ENCODE results near the gene GREM2. TPM values are rescaled to one million over a fixed set of nuclear protein-coding genes. Genes with fewer than 3 reads are reported as not detected.

GREM2 gene
- total and polyA plus RNA-seq, 2 donors (not counting 3 experiments of a cell fraction or from before 2014, with no cell fraction given), result not detected

DNA sequence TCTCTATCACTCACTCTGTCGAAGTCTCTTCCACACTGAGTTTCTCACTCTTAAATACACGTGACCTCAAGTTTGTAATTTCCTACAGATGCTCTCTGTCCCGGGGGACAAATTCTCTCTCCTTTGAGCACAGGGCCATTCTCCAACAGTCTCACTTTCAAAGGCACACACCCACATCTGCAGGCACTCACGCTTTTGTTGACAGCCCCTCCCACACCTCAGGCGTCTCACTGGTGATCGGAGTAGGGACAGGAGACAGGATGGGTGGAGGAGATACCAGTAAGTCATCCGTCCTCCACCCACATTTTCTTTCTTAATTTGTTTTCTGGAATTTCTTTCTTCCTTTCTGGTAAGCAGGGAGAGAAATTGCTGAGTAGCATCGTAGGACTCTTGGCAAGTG, 40.6 kb upstream of the GREM2 start:
- Histone ChIP-seq H3K27me3 (ENCODE audit: control insufficient read depth in 2 of 2, insufficient read depth in 2 of 2, low read length in 2 of 2) (no peaks in the 10 kb centered on the region), H3K9me1 (replicated peaks; ENCODE audit: control insufficient read depth, extremely low read depth, insufficient read depth, low read length) (no peaks in the 10 kb centered on the region), H3K4me2 (ENCODE audit: insufficient read depth, low read length) (no peak overlapping the region), H3K79me2 (ENCODE audit: control insufficient read depth, insufficient read depth, low read length) (no peaks in the 10 kb centered on the region), H3K4me1 (ENCODE audit: control insufficient read depth, extremely low read depth, insufficient read depth, low read length) (no peaks in the 10 kb centered on the region), H2AFZ (ENCODE audit: low read depth, low read length) (no peak overlapping the region), H3K9ac (replicated peaks; ENCODE audit: extremely low read depth, insufficient read depth, low read length) (no peak overlapping the region), H3K4me3 (replicated peaks in 1 of 3; ENCODE audit: insufficient read depth in 1 of 3, low read depth in 1 of 3, low read length in 3 of 3) (no peak overlapping the region), H3K27ac (ENCODE audit: insufficient read depth, low read depth, low read length) (no peak overlapping the region), H4K20me1 (replicated peaks; ENCODE audit: control insufficient read depth, extremely low read depth, insufficient read depth, low read length) (no peaks in the 10 kb centered on the region), H3K36me3 (ENCODE audit: control insufficient read depth in 2 of 2, extremely low read depth in 1 of 2, insufficient read depth in 2 of 2, low read length in 2 of 2) (no peaks in the 10 kb centered on the region), H3K9me3 (replicated peaks; ENCODE audit: control insufficient read depth, insufficient read depth, low read length) (no peaks in the 10 kb centered on the region)
- no TSS peak for BruUV-seq (replicated peaks)
- intact Hi-C loops (cut with micrococcal nuclease) (no loop called here), dilution Hi-C loops (cut with MboI; ENCODE audit: extremely low pct_ligation_motif_present, low sequenced_read_pairs) (no loop called here)
- POLR2A ChIA-PET, result no interaction called here
- CTCF ChIA-PET, result no interaction called here
- FAIRE-seq, result no peak
- no peak for TF ChIP-seq JUN (IDR thresholded peaks at IDR 0.05; ENCODE audit: borderline replicate concordance, insufficient read depth, insufficient read length, low read depth)
- TF ChIP-seq GATA2 (IDR thresholded peaks at IDR 0.05; ENCODE audit: insufficient read depth, insufficient read length, low read depth, low read length), result no peak
- TF ChIP-seq FOS (IDR thresholded peaks at IDR 0.05; ENCODE audit: borderline replicate concordance, insufficient read depth, low read length), result no peak
- no peak for TF ChIP-seq EZH2 (IDR thresholded peaks at IDR 0.05; ENCODE audit: borderline replicate concordance, low read depth, low read length, severe bottlenecking)
- TF ChIP-seq POLR2A (IDR thresholded peaks at IDR 0.05; ENCODE audit: low read depth, low read length), result no peak
- TF ChIP-seq, protein P1, sequence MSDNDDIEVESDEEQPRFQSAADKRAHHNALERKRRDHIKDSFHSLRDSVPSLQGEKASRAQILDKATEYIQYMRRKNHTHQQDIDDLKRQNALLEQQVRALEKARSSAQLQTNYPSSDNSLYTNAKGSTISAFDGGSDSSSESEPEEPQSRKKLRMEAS (IDR thresholded peaks at IDR 0.05; ENCODE audit: insufficient read depth, insufficient read length), result no peak
- TF ChIP-seq CTCF (IDR thresholded peaks at IDR 0.05; ENCODE audit: extremely low read depth in 1 of 2, insufficient read depth in 1 of 2, low read depth in 1 of 2, low read length in 2 of 2), result no peak
- TF ChIP-seq MYC (IDR thresholded peaks at IDR 0.05; ENCODE audit: low read depth, low read length), result no peak
- no peak for TF ChIP-seq POLR2AphosphoS5 (IDR thresholded peaks at IDR 0.05; ENCODE audit: insufficient read depth, low read depth, low read length)
- DNase-seq (ENCODE audit: low read depth, low spot score), result no peak
